WTC11 (cell line): ENCODE results near the gene LIPM. TPM values are rescaled to one million over a fixed set of nuclear protein-coding genes. Genes with fewer than 3 reads are reported as not detected.

Experiments
- ATAC-seq: fragments of 200-7000 bp; cut with Tn5 transposase; 2 replicates; pipeline ENCODE4 v1.10.0; 2021; ENCODE audit warnings: mild to moderate bottlenecking, moderate library complexity
- CTCF ChIA-PET: fragments of 300-600 bp; sonication (Branson Sonifier 250); formaldehyde crosslinking; loops from one replicate; lab custom pipeline; 2021; ENCODE audit warnings: antibody characterized with exemption; lab: Charles Lee
- POLR2A ChIA-PET: fragments of 350-600 bp; sonication (Branson Sonifier 250); formaldehyde crosslinking; loops from one replicate; lab custom pipeline; 2021; ENCODE audit warnings: antibody characterized with exemption; lab: Charles Lee
- DNase-seq: peaks from one replicate; pipeline ENCODE4 v3.0.0; 2021; ENCODE audit warnings: low spot score
- H3K27ac Mint-ChIP-seq: 2 replicates; pipeline ENCODE4 v1.8.0; 2021; ENCODE audit warnings: mixed read lengths
- H3K27me3 Mint-ChIP-seq: 2 replicates; pipeline ENCODE4 v1.8.0; 2021; ENCODE audit warnings: low read depth, mild to moderate bottlenecking, moderate library complexity, mixed read lengths
- H3K36me3 Mint-ChIP-seq: 2 replicates; pipeline ENCODE4 v1.8.0; 2021; ENCODE audit warnings: mixed read lengths
- H3K4me1 Mint-ChIP-seq: 2 replicates; pipeline ENCODE4 v1.8.0; 2022; ENCODE audit warnings: mixed read lengths
- H3K4me3 Mint-ChIP-seq: 2 replicates; pipeline ENCODE4 v1.8.0; 2021; ENCODE audit warnings: mild to moderate bottlenecking, moderate library complexity, mixed read lengths
- H3K9me3 Mint-ChIP-seq: 2 replicates; pipeline ENCODE4 v1.8.0; 2021; ENCODE audit warnings: mixed read lengths
- ATF2 ChIP-seq: sonication (generic); formaldehyde crosslinking; IDR thresholded peaks from 2 replicates; pipeline ENCODE4 v1.8.1; 2022; ENCODE audit warnings: low read depth, missing genetic modification reagents, borderline replicate concordance
- CDX4 ChIP-seq: fragments of 250-450 bp; sonication (Bioruptor Pico); IDR thresholded peaks from 2 replicates; pipeline ENCODE4 v1.9.0; 2021; ENCODE audit warnings: moderate library complexity, mild to moderate bottlenecking, inconsistent platforms, borderline replicate concordance
- E2F5 ChIP-seq: sonication (generic); formaldehyde crosslinking; IDR thresholded peaks from 2 replicates; pipeline ENCODE4 v1.8.1; 2022; ENCODE audit warnings: mild to moderate bottlenecking, moderate library complexity, missing genetic modification reagents
- GABPB1 ChIP-seq: sonication (generic); formaldehyde crosslinking; IDR thresholded peaks from 2 replicates; pipeline ENCODE4 v1.8.1; 2023; ENCODE audit warnings: mild to moderate bottlenecking, missing genetic modification reagents
- GRHL2 ChIP-seq: fragments of 250-450 bp; sonication (Bioruptor Pico); IDR thresholded peaks from 2 replicates; pipeline ENCODE4 v1.8.0; 2022; ENCODE audit warnings: mild to moderate bottlenecking, moderate library complexity; ENCODE audit not compliant: insufficient replicate concordance, severe bottlenecking
- HMGA2 ChIP-seq: fragments of 250-450 bp; sonication (Bioruptor Pico); IDR thresholded peaks from 2 replicates; pipeline ENCODE4 v1.4.0; 2021; ENCODE audit warnings: mild to moderate bottlenecking, moderate library complexity
- HMGXB4 ChIP-seq: sonication (generic); formaldehyde crosslinking; IDR thresholded peaks from 2 replicates; pipeline ENCODE4 v1.8.1; 2023; ENCODE audit warnings: mild to moderate bottlenecking, moderate library complexity, missing genetic modification reagents
- IRF2 ChIP-seq: sonication (generic); formaldehyde crosslinking; IDR thresholded peaks from 2 replicates; pipeline ENCODE4 v1.8.0; 2022; ENCODE audit warnings: low read depth, missing genetic modification reagents, borderline replicate concordance
- MAX ChIP-seq: sonication (generic); formaldehyde crosslinking; IDR thresholded peaks from 2 replicates; pipeline ENCODE4 v1.8.0; 2022; ENCODE audit warnings: mild to moderate bottlenecking, missing genetic modification reagents
- MXD4 ChIP-seq: fragments of 250-450 bp; sonication (Bioruptor Pico); IDR thresholded peaks from 2 replicates; pipeline ENCODE4 v1.8.0; 2021; ENCODE audit warnings: mild to moderate bottlenecking, moderate library complexity, borderline replicate concordance
- NFATC4 ChIP-seq: fragments of 250-450 bp; sonication (Bioruptor Pico); IDR thresholded peaks from 2 replicates; pipeline ENCODE4 v1.9.0; 2021; ENCODE audit warnings: mild to moderate bottlenecking
- NFE2L1 ChIP-seq: sonication (generic); formaldehyde crosslinking; IDR thresholded peaks from 2 replicates; pipeline ENCODE4 v1.8.1; 2023; ENCODE audit warnings: missing genetic modification reagents
- NFYB ChIP-seq: sonication (generic); formaldehyde crosslinking; conservative IDR thresholded peaks from 2 replicates; pipeline ENCODE4 v1.8.0; 2022; ENCODE audit warnings: low read depth, missing genetic modification reagents
- NR1H2 ChIP-seq: sonication (generic); formaldehyde crosslinking; IDR thresholded peaks from 2 replicates; pipeline ENCODE4 v1.9.0; 2021; ENCODE audit warnings: mild to moderate bottlenecking, moderate library complexity, missing genetic modification reagents
- OVOL2 ChIP-seq: fragments of 250-450 bp; sonication (Bioruptor Pico); IDR thresholded peaks from 2 replicates; pipeline ENCODE4 v1.9.0; 2021; ENCODE audit warnings: mild to moderate bottlenecking, borderline replicate concordance
- PREB ChIP-seq: sonication (generic); formaldehyde crosslinking; IDR thresholded peaks from 2 replicates; pipeline ENCODE4 v1.8.1; 2022; ENCODE audit warnings: mild to moderate bottlenecking, missing genetic modification reagents, moderate library complexity, borderline replicate concordance
- RORB ChIP-seq: fragments of 250-450 bp; sonication (Bioruptor Pico); IDR thresholded peaks from 2 replicates; pipeline ENCODE4 v1.9.0; 2021; ENCODE audit warnings: mild to moderate bottlenecking
- SMAD3 ChIP-seq: sonication (generic); formaldehyde crosslinking; IDR thresholded peaks from 2 replicates; pipeline ENCODE4 v1.8.0; 2022; ENCODE audit warnings: missing genetic modification reagents, mild to moderate bottlenecking, borderline replicate concordance
- SMAD4 ChIP-seq: sonication (generic); formaldehyde crosslinking; IDR thresholded peaks from 2 replicates; pipeline ENCODE4 v1.8.0; 2022; ENCODE audit warnings: mild to moderate bottlenecking, missing genetic modification reagents
- SOX15 ChIP-seq: fragments of 250-450 bp; sonication (Bioruptor Pico); IDR thresholded peaks from 2 replicates; pipeline ENCODE4 v1.9.0; 2021; ENCODE audit warnings: mild to moderate bottlenecking
- USF1 ChIP-seq: sonication (generic); formaldehyde crosslinking; IDR thresholded peaks from 2 replicates; pipeline ENCODE4 v1.8.0; 2022; ENCODE audit warnings: mild to moderate bottlenecking, missing genetic modification reagents
- ZNF121 ChIP-seq: sonication (generic); formaldehyde crosslinking; IDR thresholded peaks from 2 replicates; pipeline ENCODE4 v1.8.0; 2023; ENCODE audit warnings: missing genetic modification reagents
- ZNF263 ChIP-seq: sonication (generic); formaldehyde crosslinking; IDR thresholded peaks from 2 replicates; pipeline ENCODE4 v1.8.1; 2022; ENCODE audit warnings: low read depth, mild to moderate bottlenecking, moderate library complexity, missing genetic modification reagents
- ZNF423 ChIP-seq: fragments of 250-450 bp; sonication (Bioruptor Pico); IDR thresholded peaks from 2 replicates; pipeline ENCODE4 v2.1.2; 2022; ENCODE audit warnings: mild to moderate bottlenecking, moderate library complexity
- ZNF532 ChIP-seq: fragments of 250-450 bp; sonication (Bioruptor Pico); IDR thresholded peaks from 2 replicates; pipeline ENCODE4 v1.9.0; 2021; ENCODE audit warnings: mild to moderate bottlenecking, borderline replicate concordance
- total RNA-seq: library from RNA; stranded (reverse); gene quantifications from 3 replicates; pipeline ENCODE4 v1.2.3, GENCODE V29; 2021

The LIPM gene
- total RNA-seq, 1 experiment from 2014 or later: not detected

- ATAC-seq (no peak), DNase-seq (no peak)
- H3K4me3 Mint-ChIP-seq: no peak overlapping the region
- POLR2A ChIA-PET: no interaction called here
- CTCF ChIA-PET: no interaction called here
- no peaks in the 10 kb centered on the region for H3K36me3 Mint-ChIP-seq
- TF ChIP-seq PREB (CRISPR knock-in tag) (no peak), NFATC4 (no peak), HMGXB4 (CRISPR knock-in tag) (no peak), CDX4 (no peak), SOX15 (no peak), IRF2 (CRISPR knock-in tag) (no peak), OVOL2 (no peak), ZNF263 (CRISPR knock-in tag) (no peak), ZNF121 (CRISPR knock-in tag) (no peak), SMAD4 (CRISPR knock-in tag) (no peak), NR1H2 (CRISPR knock-in tag) (no peak), GRHL2 (CRISPR knock-in tag) (no peak), USF1 (CRISPR knock-in tag) (no peak), MAX (no peak)
- 0 out of 2 replicates have a peak, but pooled peaks cover 3% of the 10 kb centered on the region for H3K27me3 Mint-ChIP-seq
- H3K9me3 Mint-ChIP-seq: no peaks in the 10 kb centered on the region
- H3K4me1 Mint-ChIP-seq: peaks cover 9% of the 10 kb centered on the region
- no peak overlapping the region; the same call in 1 of the 2 replicates for H3K27ac Mint-ChIP-seq
Measured at GRCh38 chr10:88756660-88757059, 45.9 kb upstream of the LIPM start.

- Mint-ChIP-seq H3K36me3 (no peaks in the 10 kb centered on the region), H3K4me3 (no peak within 1 kb of the TSS), H3K9me3 (no peaks in the 10 kb centered on the region), H3K27ac (no peak within 1 kb of the TSS), H3K4me1 (peaks cover 9% of the 10 kb centered on the region), H3K27me3 (0 out of 2 replicates have a peak, but pooled peaks cover 3% of the 10 kb centered on the region)
- POLR2A ChIA-PET: no interaction called here
- DNase-seq: no peak
- no peak for ATAC-seq
- CTCF ChIA-PET: interaction anchor here (1.5 to 1.7 kb wide), 2 partner anchors 31 kb away, joined by 10 to 15 read pairs; no protein-coding TSS in a partner anchor
- no peak for TF ChIP-seq RORB (CRISPR knock-in tag)
- no peak for TF ChIP-seq ATF2 (CRISPR knock-in tag)
- TF ChIP-seq GABPB1 (CRISPR knock-in tag): no peak
- no peak for TF ChIP-seq HMGA2 (CRISPR knock-in tag)
- TF ChIP-seq ZNF423 (CRISPR knock-in tag): no peak
- TF ChIP-seq MXD4 (CRISPR knock-in tag): no peak
- TF ChIP-seq NFE2L1 (CRISPR knock-in tag): no peak
- TF ChIP-seq SMAD3 (CRISPR knock-in tag): no peak
- no peak for TF ChIP-seq ZNF532
- no peak for TF ChIP-seq E2F5 (CRISPR knock-in tag)
- no peak for TF ChIP-seq NFYB (CRISPR knock-in tag)
Measured at GRCh38 chr10:88759366-88760101, 43.0 kb upstream of the LIPM start, which contains the start of gene LIPN. LIPN (plus strand) TSS chr10:88760020; CDS start chr10:88761406, 1,386 bp downstream.
